Tibial nerve (tissue), 4 donors: ENCODE measurements around the gene TM4SF4.

Experiments
- EP300 ChIP-seq, 2 donors: sonication (generic); formaldehyde crosslinking; IDR thresholded peaks; one replicate each; pipeline ENCODE4 v1.6.1; 2017; ENCODE audit warnings: antibody characterized with exemption in 2 of 2, mild to moderate bottlenecking in 1 of 2
- POLR2A ChIP-seq, 2 donors: fragments of 450-650 bp; IDR thresholded peaks; one replicate each; pipeline ENCODE4 v1.6.1; 2017; ENCODE audit warnings: antibody characterized with exemption in 2 of 2, mild to moderate bottlenecking in 2 of 2, moderate library complexity in 2 of 2
- TF ChIP-seq, protein P1 (sequence below), 5 experiments: fragments of 200-600 bp in 3 of 5; fragments of 450-650 bp in 2 of 5; sonication (generic) in 3 of 5; IDR thresholded peaks; one replicate each; pipeline ENCODE4 v1.5.1; 2016 to 2019; ENCODE audit warnings: antibody characterized with exemption in 5 of 5, mild to moderate bottlenecking in 3 of 5, moderate library complexity in 2 of 5

GRCh38 chr3:149479621-149480325 lies 5.3 kb downstream of the TM4SF4 start:
- TF ChIP-seq, protein P1, sequence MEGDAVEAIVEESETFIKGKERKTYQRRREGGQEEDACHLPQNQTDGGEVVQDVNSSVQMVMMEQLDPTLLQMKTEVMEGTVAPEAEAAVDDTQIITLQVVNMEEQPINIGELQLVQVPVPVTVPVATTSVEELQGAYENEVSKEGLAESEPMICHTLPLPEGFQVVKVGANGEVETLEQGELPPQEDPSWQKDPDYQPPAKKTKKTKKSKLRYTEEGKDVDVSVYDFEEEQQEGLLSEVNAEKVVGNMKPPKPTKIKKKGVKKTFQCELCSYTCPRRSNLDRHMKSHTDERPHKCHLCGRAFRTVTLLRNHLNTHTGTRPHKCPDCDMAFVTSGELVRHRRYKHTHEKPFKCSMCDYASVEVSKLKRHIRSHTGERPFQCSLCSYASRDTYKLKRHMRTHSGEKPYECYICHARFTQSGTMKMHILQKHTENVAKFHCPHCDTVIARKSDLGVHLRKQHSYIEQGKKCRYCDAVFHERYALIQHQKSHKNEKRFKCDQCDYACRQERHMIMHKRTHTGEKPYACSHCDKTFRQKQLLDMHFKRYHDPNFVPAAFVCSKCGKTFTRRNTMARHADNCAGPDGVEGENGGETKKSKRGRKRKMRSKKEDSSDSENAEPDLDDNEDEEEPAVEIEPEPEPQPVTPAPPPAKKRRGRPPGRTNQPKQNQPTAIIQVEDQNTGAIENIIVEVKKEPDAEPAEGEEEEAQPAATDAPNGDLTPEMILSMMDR (IDR thresholded peaks at IDR 0.05): no peak
- TF ChIP-seq POLR2A (IDR thresholded peaks at IDR 0.05): no peak
- TF ChIP-seq EP300 (IDR thresholded peaks at IDR 0.05): no peak
